Measurements from ENCODE around the gene TRAF2.

GRCh38 chr9:136855461-136856078 lies 30.7 kb upstream of the TRAF2 start:
- TF ChIP-seq, protein P1, sequence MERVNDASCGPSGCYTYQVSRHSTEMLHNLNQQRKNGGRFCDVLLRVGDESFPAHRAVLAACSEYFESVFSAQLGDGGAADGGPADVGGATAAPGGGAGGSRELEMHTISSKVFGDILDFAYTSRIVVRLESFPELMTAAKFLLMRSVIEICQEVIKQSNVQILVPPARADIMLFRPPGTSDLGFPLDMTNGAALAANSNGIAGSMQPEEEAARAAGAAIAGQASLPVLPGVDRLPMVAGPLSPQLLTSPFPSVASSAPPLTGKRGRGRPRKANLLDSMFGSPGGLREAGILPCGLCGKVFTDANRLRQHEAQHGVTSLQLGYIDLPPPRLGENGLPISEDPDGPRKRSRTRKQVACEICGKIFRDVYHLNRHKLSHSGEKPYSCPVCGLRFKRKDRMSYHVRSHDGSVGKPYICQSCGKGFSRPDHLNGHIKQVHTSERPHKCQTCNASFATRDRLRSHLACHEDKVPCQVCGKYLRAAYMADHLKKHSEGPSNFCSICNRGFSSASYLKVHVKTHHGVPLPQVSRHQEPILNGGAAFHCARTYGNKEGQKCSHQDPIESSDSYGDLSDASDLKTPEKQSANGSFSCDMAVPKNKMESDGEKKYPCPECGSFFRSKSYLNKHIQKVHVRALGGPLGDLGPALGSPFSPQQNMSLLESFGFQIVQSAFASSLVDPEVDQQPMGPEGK (CRISPR knock-in tag; IDR thresholded peaks at IDR 0.05; ENCODE audit: borderline replicate concordance) = no peak
- TF ChIP-seq TOX (CRISPR knock-in tag; IDR thresholded peaks at IDR 0.05; ENCODE audit: borderline replicate concordance) = no peak
- no peak for TF ChIP-seq ZC3H10 (CRISPR knock-in tag; IDR thresholded peaks at IDR 0.05)
- TF ChIP-seq, protein P2, sequence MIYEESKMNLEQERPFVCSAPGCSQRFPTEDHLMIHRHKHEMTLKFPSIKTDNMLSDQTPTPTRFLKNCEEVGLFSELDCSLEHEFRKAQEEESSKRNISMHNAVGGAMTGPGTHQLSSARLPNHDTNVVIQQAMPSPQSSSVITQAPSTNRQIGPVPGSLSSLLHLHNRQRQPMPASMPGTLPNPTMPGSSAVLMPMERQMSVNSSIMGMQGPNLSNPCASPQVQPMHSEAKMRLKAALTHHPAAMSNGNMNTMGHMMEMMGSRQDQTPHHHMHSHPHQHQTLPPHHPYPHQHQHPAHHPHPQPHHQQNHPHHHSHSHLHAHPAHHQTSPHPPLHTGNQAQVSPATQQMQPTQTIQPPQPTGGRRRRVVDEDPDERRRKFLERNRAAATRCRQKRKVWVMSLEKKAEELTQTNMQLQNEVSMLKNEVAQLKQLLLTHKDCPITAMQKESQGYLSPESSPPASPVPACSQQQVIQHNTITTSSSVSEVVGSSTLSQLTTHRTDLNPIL (CRISPR knock-in tag; IDR thresholded peaks at IDR 0.05; ENCODE audit: low read depth) = no peak
- no peak for TF ChIP-seq ZFP30 (CRISPR knock-in tag; IDR thresholded peaks at IDR 0.05)
- no peak for TF ChIP-seq BACH2 (CRISPR knock-in tag; IDR thresholded peaks at IDR 0.05; ENCODE audit: borderline replicate concordance)
- no peak for TF ChIP-seq CSDC2 (CRISPR knock-in tag; IDR thresholded peaks at IDR 0.05)
- TF ChIP-seq ZNF70 (CRISPR knock-in tag; IDR thresholded peaks at IDR 0.05) = no peak
- no peak for TF ChIP-seq PPARA (CRISPR knock-in tag; IDR thresholded peaks at IDR 0.05; ENCODE audit: borderline replicate concordance)
- TF ChIP-seq ISL1 (CRISPR knock-in tag; IDR thresholded peaks at IDR 0.05) = no peak
- TF ChIP-seq ZNF565 (CRISPR knock-in tag; conservative IDR thresholded peaks at IDR 0.05; ENCODE audit: low read depth) = no peak
